ENCODE measurements around the gene OBSL1.

The OBSL1 gene

DNA sequence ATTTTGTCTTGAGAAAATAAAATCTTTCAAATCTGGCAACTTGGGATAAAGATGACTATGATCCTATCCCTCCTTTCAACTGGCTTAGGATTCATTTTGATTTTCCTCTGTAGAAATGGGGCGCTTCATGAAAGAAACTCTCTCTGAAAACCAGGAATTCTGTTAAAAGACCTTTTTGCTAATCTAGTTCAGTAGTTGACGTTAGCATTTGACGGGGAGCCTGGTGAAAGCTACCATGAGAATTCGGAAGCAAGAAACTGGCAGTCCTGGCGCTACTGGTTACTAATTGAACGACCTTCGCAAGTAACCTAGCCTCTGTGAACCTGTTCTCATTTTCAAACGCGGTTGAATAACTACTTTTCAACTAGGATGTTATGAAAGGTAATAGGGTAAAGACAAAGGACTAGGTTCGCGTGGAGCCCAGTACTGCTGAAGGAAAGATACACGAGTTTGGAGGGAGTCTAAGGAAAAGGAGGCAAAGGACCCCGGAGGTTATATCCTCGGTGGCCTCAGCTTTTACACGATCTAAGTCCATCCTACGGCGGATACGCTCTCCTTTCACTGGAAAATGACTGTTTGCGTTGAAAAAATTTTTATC is 25.7 kb upstream of the OBSL1 start:
- no peak for DNase-seq (ENCODE audit: low read depth)

DNA sequence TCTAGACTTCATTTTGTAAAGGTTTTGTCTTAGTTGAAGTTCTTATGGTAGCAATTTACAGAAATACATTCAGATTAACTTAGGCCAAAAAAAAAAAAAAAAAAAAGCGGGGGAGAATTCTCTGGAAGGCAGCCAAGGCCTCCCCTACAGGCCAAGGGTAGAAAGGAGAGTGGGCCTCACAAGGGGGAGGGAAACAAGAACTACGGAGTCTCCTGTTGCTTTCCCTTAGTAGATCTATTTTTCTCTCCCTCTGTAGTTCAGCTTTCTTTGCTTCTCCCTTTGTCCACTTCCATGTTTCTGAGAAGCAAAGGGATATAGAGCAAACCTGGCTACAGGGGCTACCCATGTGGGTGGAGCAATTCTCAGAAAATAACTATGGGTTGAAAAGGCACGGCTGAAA is 23.9 kb upstream of the OBSL1 start:
- no peak for DNase-seq (ENCODE audit: low read depth)

DNA sequence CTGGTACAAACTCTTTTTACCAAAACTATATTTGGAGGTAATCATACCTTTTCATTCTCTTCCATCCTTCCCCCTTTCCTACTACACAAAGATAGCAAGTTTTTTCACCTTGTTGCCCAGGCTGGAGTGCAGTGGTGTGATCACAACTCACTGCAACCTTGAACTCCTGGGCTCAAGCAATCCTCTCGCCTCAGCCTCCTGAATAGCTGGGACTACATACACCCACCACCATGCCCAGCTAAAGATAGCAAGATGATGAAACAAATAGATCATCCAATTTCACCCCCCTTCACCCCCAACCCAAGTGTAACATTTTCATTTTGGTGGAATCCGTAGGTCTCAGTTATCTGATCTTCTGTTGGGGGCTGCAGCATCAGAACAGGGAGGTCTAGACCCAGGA is 21.8 kb upstream of the OBSL1 start:
- DNase-seq (ENCODE audit: low read depth), result no peak

DNA sequence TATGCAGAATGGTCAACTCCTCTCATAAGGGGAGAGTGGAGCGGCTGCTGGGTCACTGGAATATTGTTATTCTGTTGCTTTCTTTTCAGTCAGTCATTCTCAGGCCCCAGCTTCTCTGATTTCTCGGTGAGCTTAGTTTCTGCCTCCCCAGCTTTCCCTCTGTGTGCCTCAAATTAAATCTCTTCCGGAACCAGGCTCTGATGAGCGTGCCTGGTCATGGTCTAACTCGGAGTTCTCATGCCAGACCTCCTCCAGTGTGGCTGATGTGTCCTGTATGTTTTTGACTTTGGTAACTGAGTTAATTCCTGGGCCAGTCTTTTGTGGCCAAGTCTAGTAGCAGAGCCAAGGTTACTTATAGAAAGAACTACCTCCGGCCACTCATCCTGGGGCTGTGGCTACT is 21.4 kb upstream of the OBSL1 start:
- no peak for DNase-seq (ENCODE audit: low read depth)

DNA sequence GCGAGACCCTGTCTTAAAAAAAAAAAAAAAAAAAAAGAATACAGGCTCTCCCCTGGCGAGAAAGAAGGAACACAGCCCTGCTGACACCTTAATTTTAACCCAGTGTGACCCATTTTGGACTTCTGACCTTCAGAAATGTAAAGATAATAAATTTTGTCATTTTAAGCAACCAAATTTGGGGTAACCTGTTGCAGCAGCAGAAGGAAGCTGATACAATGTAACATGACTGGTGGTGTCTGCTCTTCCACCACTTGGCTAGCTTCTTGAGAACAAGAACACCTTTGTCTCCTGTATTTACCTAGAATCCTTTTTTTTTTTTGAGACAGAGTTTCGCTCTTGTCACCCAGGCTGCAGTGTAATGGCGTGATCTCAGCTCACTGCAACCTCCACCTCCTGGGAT is 19.8 kb upstream of the OBSL1 start:
- DNase-seq (ENCODE audit: low read depth), result no peak

DNA sequence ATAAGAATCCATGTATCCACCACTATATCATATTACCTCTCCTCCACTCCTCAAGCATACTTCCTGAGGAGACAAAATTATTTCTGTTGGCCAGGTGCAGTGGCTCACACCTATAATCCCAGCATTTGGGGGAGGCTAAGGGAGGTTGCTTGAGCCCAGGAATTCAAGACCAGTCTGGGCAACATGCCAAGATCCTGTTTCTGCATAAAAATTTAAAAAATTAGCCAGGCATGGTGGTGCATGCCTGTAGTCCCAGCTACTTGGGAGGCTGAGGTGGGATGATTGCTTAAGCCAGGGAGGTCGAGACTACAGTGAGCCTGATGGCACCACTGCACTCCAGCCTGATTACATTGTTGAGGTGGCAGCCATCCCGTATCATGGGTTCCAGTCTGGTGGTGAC is 10.0 kb upstream of the OBSL1 start:
- DNase-seq (ENCODE audit: low read depth), result no peak

DNA sequence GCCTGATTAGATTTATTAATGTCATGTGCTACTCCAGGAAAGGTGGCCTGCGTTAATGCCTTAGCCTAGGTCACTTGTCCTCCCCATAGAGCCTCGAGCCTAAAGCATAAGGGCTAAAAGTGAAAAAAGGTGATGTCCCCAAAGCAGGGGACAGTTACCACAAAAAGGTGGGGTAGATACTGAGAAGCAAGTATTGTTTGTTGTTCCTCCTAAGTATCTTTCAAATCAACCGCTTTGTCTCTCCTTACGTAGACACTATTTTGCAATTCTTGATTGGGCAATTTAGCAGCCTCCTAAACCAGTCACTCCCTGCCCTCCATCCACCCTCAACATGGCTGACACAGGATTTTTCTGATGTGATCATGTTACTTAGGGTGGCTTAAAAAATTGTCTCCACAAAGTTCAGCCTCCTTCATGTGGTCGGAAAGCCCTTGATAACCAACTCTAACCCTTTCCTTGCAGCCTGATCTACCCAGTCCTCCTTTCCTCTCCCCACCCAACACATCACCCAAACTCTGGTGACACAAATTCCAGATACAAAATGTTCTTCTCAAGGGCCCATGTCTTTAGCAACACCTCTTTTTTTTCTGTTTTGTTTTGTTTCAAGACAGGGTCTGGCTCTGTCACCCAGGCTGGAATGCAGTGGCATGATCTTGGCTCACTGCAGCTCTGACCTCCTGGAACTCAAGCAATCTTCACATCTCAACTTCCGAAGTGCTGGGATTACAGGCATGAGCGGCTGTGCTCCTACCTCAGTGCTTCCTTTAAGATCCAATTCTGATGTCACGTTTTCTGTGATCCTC is 7.7 kb upstream of the OBSL1 start:
- DNase-seq (ENCODE audit: low read depth), result peak; percentile 66

DNA sequence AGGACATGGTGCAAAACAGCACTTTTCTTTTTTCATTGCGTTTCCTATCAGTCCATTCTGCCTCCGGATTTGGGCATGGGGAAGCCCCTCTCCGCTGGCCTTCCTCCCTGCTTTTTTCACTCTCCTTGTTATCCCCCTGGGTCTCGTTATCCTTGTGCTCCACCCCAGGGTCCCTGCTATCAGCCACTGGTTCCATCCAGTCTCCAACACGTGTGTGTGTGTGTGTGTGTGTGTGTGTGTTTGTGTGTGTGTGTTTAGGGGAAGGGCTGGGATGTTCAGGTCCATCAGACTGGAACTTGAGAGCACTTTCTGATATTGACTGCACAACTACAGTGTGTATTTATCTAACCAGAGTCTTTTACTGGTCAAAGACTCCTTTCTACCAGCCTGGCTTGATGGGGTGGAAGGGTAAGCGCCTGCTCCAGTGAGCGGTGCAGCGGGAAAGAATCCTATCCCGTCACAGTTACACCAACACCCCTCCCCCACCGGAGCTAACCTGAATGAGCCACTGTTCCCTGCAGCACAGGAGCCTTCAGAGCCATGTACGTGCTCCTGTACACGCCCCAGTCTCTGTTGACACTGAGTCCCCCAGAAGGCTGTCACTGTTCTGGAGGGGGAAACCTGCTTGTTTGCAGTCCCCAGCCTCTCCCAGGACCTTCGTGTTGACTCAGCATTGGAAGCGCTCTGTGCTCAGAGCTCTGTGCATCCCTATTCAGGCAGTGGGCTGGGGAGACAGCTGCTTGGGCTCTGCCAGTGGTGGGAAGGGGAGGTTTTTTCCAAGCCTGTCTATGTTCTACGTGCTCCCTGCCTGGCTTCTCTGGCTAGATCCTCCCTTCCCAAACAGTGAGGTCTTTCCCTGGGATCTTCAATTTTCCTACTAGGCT is 5.4 kb upstream of the OBSL1 start:
- DNase-seq (ENCODE audit: low read depth), result no peak

DNA sequence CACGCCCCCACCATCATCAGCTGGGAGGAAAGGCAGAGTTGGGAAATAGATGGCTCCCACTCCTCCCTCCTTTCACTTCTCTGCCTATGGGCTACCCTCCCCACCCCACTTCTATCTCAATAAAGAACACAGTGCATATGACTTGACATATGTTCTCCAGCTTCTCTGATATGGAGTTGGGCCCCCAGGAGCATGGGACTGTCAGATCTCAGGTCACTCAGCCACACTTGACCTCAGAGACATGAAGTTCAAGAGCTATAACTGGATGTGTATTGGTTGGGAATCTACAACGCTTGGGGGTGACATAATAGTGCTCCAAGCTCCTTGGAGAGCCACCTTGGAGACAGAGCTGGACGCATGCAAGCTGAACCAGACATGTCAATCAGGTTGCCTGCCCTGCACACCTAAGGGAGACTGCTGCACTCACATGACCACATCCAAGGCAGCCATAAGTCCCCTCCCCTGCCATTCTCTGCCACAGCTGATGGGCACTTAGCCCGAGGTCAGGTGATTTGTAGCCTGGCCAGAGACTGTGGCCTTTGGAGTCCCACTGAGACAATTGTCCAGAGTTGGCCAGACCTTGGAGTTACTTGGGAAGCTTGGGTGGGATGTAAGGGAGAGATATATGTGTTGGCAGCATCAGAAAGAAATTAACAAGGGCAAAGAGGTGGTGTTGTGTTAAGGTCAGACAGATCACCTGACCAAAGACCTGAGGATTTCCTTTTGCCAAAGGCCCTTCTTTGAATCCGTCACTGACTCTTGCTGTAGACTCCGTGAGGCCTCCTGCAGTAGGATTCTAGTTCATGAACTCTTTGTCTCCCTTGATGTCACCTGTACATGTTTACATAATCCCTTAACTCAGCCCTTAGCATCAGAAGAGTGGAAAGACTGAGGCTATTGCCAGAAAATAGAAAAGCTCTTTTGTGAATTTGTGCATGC is 4.5 kb upstream of the OBSL1 start:
- DNase-seq (ENCODE audit: low read depth), result no peak

DNA sequence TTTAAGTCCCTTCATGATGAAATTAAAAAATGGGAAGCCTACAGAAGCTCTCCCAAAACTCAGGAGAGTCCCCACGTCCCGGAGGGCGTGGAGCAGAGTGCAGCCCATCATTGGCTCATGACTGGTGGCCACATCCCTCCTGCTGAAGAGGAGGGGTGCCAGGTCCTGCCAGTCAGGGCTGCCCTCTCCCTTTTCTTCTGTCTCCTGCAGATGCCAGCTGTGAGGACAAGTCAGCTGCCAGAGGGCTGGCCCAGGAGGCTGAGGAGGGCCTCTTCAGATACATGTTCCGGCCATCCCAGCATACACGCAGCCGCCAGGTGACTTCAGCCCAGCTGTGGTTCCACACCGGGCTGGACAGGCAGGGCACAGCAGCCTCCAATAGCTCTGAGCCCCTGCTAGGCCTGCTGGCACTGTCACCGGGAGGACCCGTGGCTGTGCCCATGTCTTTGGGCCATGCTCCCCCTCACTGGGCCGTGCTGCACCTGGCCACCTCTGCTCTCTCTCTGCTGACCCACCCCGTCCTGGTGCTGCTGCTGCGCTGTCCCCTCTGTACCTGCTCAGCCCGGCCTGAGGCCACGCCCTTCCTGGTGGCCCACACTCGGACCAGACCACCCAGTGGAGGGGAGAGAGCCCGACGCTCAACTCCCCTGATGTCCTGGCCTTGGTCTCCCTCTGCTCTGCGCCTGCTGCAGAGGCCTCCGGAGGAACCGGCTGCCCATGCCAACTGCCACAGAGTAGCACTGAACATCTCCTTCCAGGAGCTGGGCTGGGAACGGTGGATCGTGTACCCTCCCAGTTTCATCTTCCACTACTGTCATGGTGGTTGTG is 3.4 kb upstream of the OBSL1 start:
- no peak for DNase-seq (ENCODE audit: low read depth)

DNA sequence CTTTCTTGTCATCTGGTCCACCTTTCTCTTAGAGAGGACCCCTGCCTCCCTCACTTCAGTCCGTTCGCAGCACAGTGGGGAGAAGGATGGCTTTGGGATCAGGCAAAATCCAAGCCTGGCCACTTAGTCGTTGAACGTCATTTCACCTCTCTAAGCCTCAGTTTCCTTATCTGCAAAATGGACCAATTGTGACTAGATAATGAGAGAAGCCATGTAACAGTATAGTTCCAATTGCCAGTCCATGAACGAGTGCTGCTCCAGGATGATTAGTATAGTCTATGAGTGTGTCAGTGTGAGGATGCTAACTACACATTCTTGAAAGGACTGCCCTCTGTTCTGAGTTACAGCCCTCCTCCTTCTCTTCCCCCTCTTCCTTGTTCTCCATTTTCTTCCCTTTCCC is 1.8 kb upstream of the OBSL1 start:
- no peak for DNase-seq (ENCODE audit: low read depth)

DNA sequence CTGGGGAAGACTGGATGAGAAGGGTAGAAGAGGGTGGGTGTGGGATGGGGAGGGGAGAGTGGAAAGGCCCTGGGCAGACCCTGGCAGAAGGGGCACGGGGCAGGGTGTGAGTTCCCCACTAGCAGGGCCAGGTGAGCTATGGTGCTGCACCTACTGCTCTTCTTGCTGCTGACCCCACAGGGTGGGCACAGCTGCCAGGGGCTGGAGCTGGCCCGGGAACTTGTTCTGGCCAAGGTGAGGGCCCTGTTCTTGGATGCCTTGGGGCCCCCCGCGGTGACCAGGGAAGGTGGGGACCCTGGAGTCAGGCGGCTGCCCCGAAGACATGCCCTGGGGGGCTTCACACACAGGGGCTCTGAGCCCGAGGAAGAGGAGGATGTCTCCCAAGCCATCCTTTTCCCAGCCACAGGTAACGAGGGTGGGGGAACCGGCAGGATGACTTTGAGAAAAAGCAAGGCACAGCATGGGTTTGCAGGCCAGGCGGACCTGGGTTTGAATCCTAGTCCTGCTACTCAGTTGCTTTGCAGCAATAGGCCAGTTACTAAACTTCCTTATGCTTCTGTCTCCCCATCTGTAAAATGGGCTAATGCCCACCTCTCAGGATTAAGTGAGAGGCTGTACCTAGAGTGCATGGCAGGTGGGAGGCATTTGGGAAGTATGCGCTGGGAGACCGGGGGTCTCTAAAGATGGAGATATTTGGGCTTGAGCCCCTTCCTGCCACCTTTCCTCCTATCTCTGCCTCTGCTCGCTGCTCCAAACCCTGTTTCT is 1.1 kb upstream of the OBSL1 start, which contains the start of gene INHA:
TSS of gene INHA (plus strand) at position 74 of the 765 bp plus-strand sequence. CDS start at position 139, 65 bp downstream.
- DNase-seq (ENCODE audit: low read depth), result no peak

DNA sequence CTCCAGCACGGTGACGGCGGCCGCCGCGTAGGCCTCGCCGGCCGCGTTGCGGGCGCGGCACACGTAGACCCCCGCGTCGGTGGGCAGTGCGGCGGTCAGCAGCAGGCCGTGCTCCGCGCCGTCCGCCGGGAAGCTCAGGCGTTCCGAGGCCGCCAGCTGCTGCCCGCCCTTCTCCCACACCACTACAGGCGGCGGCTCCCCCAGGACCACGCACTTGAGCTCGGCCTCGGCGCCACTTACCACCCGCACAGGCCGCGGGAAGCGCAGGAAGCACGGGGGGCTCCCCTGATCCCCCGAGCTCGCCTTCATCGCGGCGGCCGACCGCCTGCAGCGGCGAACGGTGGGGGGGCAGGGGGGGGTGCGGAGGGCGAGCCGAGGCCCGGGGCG is 422 bp downstream of the OBSL1 start:
- peak; percentile 33 for DNase-seq (ENCODE audit: low read depth)

DNA sequence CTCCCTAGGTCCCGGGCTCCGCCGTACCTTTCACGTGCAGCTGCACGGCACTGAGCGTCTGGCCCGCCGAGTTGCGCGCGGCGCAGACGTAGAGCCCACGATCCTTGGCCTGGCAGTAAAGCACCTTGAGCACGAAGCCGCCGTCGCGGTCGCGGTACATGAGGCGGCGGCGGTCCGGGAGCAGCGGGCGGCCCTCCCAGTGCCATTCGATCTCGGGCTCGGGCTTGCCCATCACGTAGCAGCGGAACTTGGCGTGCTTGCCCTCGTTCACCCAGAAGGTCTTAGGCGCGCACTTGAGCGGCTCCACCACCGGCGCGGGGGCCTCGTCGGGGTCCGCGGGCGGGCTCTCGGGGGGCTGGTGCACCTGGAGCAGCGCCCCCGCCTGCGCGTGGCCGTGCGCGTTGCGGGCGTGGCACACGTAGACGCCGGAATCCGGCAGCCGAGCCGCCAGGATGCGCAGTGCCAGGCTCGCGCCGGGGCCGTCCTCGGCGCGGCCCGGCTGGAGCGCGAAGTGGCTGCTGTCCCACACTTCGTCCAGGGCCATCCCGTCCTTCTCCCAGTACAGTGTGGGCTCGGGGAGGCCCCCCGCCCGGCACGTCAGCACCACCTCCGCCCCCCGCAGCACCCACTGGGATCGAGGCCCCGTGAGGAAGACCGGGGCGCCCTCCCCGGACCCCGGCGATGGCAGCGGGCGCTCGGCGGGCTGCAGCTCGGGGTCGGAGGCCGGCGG is 980 bp downstream of the OBSL1 start:
- peak; percentile 31 for DNase-seq (ENCODE audit: low read depth)

DNA sequence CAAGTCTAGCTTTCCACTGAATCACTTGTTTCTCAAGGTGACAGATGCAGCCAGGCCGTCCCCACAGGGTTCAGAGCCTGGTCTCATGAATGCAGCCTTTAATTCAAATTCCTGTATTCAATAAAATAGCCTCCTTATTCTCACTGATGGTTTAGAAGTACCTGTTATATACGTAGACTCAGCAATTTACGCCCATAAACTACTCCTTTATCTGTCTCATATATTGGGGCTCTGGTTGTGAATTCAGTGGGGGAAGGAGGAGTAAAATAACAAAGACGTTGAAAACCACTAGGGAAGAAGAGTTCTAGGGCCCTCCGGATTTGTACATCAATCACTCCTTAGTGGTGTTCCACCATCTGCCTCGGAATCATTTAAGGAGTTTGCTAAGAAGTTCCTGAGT is 1.7 kb downstream of the OBSL1 start:
- DNase-seq (ENCODE audit: low read depth), result no peak

DNA sequence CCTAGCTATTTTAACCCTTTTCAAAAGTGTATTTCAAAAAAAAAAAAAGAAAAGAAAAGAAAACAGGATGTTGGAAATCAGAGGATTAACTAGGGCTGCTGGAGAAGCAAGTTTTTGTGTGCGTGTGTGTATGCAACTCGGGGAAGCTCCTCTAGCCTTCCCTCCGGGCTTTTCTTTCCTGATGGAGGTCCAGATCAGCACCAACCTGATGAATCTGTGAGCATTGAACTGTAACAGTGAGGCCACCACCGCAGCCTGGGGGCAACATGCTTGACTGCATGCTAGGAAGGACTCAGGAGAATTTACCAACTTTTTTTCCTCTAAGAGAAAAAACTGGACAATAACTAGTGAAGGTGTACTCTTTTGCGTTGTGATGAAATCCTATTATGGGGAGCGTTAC is 2.3 kb downstream of the OBSL1 start:
- DNase-seq (ENCODE audit: low read depth), result no peak

DNA sequence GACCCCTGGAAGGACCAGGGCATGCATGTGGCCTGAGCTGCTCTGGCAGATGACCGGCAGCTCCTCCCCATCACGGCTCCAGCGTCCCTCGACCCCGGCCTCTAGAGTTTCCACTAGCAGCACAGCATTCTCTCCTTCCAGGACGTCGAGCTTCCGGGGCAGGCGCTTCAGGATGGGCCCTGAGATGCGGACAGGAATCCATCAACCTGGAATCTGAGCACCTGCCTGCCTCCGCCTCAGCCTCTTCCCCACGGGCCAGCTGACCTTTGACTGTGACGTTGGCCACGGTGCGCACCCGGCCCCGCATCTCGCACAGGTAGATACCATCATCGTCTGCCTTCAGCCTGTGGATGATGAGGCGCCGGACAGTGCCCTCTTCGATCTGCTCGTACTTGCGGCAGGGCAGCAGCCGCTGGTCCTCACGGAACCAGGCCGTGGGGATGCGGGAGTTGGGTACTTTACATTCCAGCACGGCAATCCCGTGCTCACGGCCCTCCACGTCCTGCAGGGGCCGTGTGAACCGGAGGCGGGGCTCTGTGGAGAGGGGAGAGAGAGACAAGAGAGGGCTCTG is 3.5 kb downstream of the OBSL1 start:
- no peak for DNase-seq (ENCODE audit: low read depth)

DNA sequence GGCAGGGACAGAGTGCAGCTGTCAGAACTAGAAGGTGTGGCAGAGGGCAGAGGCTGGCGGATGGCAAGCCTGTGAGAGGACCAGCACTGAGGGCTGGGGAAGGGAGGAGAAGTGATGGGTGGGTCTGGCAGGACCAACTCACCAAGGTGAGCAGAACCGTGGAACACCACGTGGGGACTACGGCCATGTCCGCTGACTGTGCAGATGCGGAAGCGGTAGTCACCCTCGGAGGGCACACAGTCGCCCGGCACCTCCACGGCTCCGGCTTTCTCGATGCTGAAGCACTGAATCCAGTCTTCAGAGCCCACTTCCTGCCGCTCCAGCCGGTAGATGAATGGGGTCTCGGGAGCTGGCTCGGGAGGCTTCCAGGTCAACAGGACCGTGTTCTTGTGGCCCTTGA is 4.2 kb downstream of the OBSL1 start:
- DNase-seq (ENCODE audit: low read depth), result no peak

DNA sequence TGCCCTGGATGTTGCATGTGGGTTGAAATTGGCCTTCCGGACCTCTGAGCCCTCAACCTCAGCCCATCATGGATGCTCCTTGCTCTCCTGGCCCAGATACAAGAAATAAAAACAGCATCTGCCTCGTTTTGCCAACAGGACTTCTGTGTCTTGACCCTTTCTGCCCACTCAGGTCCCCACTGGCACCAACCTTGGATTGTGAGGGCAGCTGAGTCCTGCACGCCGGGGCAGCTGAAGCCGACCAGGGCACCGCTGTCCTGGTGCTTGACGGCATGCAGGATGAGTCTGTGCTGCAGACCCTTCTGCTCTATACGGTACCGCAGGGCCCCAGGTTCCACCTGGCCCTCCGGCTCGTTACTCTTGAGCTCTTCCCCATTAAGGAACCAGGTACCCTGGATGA is 4.7 kb downstream of the OBSL1 start:
- no peak for DNase-seq (ENCODE audit: low read depth)
